Neural cell (in vitro differentiated cells): ENCODE measurements around the gene FAR2.

ENCODE experiments used
- POLR2AphosphoS5 ChIP-seq: IDR thresholded peaks from 2 replicates; pipeline ENCODE4 v1.6.1; 2012
- TF ChIP-seq, protein P1 (sequence below): fragments of 450-650 bp; IDR thresholded peaks from 2 replicates; pipeline ENCODE4 v1.5.1; 2014; ENCODE audit warnings: antibody characterized with exemption, mild to moderate bottlenecking, moderate library complexity; ENCODE audit not compliant: poor library complexity, severe bottlenecking

DNA sequence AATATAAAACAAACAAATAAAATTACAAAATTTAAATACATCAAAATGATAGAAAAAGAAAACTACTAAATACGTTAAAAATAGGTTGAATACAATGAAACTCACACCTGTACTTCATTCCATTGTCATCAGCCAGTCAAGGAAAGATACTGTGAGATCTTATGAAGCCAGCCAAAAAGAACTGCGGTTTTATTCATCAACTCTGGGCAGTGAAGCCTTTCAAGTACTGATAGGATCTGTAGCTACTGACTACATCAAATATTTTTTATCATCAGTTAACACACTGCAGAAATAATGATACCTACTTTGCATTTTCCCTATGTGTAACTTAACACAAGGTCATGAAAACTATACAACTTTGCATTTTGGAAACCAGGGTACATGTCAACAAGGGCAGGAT, 46.3 kb upstream of the FAR2 start:
- TF ChIP-seq, protein P1, sequence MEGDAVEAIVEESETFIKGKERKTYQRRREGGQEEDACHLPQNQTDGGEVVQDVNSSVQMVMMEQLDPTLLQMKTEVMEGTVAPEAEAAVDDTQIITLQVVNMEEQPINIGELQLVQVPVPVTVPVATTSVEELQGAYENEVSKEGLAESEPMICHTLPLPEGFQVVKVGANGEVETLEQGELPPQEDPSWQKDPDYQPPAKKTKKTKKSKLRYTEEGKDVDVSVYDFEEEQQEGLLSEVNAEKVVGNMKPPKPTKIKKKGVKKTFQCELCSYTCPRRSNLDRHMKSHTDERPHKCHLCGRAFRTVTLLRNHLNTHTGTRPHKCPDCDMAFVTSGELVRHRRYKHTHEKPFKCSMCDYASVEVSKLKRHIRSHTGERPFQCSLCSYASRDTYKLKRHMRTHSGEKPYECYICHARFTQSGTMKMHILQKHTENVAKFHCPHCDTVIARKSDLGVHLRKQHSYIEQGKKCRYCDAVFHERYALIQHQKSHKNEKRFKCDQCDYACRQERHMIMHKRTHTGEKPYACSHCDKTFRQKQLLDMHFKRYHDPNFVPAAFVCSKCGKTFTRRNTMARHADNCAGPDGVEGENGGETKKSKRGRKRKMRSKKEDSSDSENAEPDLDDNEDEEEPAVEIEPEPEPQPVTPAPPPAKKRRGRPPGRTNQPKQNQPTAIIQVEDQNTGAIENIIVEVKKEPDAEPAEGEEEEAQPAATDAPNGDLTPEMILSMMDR = no peak
- no peak for TF ChIP-seq POLR2AphosphoS5
